HuH-7 (cell line): ENCODE results near the gene ARFGEF2.
A peak's percentile ranks its signal among the peaks of the same experiment; 100 is the strongest.

ENCODE experiments used
- DNase-seq: peaks from one replicate; pipeline ENCODE4 v3.0.0; 2011; ENCODE audit warnings: low spot score

Gene ARFGEF2

DNA sequence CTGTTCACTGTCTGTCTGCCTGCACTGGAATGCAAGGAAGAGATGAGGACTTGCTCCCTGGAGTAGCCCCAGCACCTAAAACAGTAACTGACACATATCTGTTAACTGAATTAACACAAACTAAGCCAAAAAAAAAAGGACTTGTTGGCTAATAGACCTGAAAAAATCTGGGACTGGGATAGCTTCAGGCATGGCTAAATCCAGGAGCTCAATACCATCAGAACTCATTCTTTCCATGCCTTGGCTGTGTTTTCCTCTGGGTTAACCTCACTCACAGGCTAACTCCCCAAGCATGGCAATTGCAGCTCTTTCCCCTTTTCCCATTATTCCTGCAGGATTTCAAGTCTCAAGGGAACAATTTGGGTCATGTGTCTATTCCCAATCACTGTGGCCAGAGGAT lies 21.6 kb upstream of the ARFGEF2 start:
- DNase-seq: no peak

DNA sequence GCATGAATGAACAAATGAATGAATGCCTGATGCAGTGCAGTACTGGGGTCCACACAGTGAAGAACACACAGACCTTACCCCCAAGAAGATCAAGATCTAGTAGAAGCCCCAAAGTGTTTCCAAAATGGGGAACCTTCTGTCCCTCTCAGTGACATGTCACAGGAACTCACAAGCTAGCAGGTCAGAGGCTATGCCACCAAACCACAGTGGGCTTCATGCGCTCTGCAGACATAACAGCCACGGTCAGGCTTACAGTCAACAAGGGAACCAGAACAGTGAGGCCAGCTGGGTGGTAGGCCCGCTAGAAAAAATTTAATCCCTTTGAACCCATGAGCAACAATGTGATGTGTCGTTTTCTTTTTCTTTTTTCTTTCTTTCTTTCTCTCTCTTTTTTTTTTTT lies 20.2 kb upstream of the ARFGEF2 start:
- no peak for DNase-seq

DNA sequence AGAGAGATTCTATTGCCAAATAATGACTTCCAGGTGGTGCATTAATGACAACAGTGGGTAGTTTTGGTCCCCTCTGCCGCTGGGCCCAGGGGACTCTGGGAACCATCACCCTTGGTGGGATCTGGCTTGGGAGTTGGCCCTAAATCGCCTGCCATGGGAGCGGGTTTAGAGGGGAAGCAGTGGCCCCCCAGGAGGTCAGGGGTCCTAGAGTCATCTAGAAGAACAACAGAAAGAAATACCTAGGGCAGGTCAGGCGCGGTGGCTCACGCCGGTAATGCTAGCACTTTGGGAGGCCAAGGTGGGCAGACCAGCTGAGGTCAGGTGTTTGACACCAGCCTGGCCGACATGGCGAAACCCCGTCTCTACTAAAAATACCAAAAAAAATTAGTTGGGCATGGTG lies 17.8 kb upstream of the ARFGEF2 start:
- DNase-seq: no peak

DNA sequence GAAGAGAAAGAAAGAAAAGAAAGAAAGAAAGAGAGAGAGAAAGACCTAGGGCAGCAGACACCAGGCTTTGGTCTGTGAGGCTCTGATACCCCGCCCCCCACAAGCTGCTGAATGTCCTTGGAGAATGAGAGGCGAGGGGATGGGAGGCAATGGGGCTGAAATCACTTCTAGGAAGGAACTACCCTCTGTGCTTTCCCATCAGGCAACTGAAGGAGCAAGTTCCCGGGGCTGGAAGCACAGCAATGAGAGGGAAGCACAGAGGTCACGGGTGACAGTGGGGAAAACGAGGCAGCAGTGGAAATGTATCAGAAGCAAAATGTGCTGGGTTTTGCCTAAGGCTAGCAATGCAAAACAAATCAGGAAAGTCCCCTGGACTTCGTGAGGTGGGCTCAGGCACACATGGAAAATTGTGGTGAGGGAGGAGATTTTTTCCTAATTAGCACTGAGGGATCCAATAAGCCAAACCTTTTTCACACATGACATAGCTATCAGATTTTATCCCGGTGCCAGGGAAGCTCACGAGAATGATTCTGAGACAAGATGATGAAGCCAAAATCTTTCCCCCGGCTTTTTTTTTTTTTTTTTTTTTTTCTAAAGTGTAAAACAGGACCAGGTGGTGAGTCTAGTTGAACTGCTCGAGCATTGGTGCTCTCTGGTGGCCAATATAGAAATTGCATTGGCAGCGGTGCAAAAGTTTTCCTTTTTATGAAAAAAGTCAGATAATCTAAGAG lies 16.8 kb upstream of the ARFGEF2 start:
- peak; percentile 51 for DNase-seq

DNA sequence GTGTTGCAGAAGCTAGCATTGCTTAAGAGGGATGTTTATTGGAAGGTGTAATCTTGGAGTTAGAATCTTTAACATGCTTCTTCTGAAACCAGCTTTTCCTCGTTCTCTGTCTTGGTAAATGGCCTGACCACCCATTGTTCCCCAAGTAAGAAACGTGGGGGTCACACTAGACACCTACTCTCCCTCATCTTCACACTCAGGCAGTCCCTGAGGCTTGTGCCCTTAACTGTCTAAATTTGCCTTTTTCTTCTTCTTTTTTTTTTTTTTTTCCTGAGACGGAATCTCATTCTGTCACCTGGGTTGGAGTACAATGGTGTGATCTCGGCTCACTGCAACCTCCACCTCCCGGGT lies 16.2 kb upstream of the ARFGEF2 start:
- no peak for DNase-seq

DNA sequence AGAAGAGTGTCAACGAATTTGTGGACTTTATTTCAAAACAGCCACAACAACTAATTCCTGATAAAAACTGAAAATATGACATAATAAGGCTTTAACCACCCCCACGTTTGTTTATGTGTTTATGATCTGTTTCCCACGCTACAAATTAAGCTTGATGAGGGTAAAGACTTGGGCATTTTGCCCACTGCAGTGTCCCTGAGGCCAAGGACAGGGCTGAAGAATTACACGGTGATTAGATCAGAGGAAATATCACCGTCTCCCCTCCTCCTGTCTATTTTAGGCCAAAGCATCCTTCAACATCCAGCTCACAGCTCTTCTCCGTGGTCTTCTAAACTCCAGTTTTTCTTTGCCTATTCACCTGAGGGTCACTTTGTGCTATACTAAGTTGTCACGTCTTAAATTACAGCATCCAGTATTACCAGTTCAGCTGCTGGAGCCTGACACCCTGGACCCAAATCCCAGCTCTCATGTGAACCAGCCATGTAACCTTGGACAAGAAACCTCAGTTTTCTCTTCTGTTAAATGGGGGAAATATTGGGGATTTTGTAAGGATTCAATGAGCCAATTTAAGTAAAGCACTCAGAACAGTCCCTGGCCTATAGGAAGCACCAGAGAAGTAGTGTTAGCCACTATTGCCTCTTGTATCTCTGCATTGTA lies 15.2 kb upstream of the ARFGEF2 start:
- no peak for DNase-seq

DNA sequence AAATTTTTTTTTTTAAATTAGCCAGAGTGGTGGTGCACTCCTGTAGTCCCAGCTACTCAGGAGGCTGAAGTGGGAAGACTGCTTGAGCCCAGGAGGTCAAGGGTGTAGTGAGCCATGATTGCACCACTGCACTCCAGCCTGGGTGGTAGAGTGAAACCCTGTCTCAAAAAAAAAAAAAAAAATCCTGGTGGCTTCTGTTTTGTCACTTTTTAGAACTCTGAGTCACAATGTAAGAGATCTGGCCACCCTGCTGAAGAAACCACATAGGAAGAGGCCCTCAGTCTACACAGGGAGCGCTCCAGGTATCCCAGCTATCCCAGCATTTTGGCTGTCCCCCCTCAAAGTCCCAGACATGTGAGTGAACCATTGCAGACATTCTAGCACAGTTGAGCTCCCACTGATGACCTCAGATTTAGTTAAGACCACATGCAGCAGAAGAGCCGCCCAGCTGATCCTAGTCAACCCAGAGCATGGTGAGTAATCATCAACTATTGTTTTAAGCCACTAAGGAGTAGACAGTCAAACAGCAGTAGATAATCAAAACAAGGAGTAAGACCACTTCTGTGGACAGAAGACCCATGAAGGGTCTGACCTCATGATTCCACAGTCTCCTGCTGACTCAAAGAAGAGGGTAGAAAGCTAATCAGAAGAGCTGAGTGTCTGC lies 12.7 kb upstream of the ARFGEF2 start:
- DNase-seq: no peak

DNA sequence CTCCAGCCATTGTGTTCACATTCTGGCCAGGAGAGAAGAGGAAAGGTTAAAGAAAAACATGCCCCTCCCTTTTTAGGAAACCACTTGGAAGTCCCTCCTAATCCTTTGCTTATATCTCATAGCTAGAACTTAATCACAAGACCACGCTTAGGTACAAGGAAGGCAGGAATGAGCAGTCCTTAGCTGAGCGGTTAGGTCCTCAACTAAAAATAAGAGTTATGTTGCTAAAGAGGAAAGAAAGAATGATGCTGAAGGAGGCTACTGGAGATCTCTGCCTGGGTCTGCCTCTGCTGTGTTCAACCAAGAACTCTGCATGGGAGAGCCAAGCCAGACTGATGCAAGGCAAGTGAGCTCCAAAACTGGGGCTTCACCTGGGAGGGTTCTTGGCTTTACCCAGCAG lies 11.6 kb upstream of the ARFGEF2 start:
- DNase-seq: no peak

DNA sequence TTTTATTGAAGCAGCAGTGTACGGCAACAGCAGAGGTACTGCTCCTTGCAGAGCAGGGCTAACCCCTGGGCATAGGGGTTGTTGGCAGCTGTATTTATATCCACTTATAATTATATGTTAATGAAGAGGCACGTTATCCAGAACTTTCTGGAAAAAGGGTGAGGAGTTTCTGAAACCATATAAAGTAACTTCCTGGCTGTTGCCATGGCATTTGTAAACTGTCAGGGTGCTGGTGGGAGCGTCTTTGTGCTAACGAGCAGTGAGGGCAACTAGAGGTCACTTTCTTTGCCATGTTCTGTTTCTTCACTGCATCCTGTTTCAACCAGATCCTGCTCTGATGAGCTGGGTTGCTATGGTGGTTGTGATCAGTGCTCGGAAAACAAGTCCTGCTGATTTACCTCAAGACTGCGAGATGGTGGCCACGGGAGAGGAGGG lies 11.1 kb upstream of the ARFGEF2 start:
- no peak for DNase-seq

DNA sequence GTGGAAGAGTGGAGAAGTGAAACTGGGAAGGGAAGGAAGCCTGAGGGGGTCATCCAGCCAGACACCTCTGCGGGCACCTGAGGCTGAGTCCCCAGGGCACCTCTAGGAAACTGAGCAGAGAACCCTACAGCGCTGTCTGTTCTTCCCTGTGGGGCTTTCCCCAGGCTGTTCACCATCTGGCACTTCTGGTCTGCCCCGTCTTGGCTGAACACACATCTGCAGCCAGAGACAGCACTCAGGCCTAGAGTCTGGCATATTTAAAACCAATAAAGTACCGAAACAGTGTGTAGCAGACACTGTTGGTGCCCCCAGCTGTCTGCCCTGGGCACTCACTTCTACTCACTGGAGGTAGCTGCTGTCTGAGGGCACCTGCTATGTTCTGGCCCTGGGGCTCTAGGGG lies 9.4 kb upstream of the ARFGEF2 start:
- no peak for DNase-seq

DNA sequence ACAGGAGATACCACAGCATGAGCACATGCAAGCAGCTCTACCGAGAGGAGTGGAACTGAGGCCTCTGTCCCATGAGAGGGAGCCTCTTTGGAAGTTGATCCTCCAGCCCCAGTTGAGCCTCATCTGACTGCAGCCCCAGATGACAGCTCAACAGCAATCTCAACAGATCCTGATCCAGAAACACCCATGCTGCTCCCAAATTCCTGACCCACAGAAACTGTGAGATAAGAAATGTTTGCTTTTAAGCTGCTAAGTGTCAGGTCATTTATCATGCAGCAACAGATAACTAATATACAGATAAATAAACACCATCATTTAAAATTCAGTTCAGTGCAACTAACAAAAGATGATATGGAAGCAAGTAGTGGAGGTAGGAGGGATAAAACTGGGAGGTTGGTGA lies 4.8 kb upstream of the ARFGEF2 start:
- no peak for DNase-seq

DNA sequence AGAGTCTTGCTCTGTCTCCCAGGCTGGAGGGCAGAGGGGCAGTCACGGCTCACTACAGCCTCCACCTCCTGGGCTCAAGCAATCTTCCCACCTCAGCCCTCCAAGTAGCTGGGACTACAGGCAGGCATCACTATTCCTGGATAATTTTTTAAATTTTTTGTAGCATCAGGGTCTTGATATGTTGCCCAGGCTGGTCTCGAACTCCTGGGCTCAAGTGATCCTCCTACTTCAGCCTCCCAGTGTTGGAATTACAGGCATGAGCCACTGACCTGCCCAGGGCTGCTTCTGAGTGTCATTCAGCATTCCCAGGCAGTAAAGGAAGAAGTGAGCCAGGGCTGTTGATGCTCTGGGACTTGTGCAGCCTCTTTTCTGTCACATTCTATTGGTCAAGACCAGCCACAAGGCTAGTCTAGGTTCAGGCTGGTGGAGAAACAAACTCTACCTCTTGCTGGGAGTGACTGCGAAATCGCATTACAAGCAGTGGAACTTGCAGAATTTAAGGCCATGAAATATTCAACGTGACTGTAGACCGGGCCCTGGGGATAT lies 2.1 kb upstream of the ARFGEF2 start:
- DNase-seq: no peak

DNA sequence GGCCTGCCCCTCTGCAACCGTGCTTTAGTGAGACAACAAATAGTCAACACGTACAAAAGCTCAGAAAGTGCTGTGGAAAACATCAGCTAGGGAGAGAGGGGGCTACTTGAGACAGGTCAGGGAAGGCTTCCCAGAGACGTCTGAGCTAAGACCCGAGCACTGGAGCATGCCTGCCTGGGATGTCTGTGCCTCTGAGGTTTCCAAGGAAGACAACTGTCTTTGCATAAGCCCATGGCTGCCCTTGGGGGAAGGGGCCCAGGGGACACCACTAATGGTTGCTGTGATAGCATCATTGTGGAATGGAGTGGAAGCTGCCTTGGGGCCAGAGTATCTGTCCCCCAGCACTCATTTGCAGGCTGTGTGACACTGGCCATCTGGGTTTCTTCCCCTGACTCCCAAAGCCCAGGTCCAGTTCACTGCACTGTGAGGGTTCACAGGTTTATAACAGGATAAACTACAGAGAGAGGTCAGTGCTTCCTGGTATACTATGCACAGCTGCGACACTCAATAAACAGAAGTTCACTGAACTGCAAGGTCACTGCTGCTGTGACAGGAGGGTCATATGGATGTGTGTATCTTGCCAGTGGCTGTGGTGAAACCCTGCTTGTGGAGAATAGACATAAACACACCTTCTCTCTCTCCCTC lies 1.5 kb upstream of the ARFGEF2 start:
- peak; percentile 83 for DNase-seq

DNA sequence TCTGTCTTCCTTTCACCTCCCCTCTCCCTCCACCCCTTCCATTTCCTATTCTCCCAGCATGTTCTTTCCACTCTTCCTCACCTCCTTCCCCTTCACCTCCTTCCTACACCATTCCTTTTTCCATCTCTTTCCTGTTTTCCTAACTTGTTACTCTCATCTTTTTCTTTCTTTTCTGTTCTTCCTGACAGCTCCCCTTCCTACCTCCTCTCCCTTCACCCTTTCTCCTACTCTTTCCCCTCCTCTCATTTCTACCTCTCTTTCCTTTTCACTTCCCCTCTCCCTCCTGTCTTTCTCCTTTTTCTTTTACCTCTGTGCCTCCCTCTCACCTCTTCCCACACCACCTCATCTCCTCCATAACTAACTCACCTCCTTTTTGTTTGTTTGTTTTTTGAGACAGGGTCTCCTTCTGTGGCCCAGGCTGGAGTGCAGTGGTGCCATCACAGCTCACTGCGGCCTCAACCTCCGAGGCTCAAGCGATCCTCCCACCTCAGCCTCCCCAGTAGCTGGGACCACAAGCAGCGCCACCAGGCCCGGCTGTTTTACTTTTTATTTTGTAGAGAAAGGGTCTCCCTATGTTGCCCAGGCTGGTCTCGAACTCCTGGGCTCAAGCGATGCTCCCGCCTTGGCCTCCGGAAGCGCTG lies 864 bp upstream of the ARFGEF2 start:
- DNase-seq: no peak

DNA sequence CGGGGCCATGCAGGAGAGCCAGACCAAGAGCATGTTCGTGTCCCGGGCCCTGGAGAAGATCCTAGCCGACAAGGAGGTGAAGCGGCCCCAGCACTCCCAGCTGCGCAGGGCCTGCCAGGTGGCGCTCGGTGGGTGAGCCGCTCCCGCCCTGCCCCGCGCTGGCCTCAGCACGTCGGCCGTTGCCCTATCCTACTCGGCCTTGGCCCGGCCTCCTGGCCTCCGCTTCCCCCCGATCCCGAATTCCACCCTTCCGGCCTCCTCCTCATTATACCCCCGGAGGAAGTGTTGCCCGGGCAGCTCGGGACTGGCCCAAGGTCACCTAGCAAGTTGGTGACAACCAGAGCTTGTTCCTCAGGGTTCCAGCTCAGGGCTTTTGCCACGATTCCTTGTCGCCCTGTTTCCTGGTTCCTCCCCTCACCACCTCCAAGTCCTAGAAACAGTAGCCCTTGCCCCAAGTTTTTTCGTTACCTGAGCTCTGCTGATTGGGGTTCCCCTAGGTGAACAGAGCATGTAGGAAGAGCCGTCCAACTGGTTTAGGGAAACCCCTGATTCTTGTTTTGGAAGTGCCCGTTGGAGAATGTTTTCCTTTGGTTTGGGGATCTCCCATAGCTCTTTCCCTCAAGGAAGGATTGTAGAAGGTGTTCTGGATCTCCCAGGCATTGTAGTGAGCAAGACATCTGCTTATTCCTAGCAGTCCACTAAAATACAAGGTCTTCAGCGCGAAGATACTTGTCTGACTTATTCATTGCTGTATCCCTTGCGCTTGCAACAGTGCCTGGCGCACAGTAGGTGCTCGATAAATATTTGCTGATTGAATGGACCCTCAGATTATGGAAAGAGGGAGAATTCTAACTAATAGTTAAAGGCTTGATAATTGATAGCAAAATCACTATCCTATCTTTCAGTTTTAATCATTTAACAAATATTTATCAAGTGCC lies 641 bp downstream of the ARFGEF2 start:
- peak; percentile 54 for DNase-seq

DNA sequence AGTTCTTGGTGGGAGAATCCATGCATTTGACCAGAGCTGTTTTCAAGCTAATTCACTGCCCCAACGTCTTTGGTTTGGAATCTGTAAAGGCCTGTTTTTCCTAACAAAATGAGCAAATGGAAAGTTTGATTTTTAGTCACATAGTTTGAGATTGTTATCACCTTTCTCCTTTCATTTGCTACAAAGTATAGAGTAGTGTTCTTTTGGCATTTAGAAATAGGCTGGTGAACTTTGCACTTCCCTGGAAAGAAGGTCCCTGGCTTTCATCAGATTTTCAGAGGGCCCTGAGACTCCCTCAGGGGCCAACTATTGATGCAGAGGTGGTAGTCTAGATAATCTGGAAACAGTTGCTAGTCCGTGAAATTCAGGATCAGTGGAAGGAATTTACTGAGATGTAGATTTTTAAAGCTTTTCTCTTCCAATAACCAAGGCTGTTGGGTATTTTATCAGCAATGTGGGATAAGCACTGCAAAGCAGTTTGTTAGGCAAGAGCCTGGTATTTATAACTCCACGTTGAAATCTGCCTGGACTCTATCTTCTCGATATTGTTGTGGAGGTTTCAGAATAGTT lies 1.7 kb downstream of the ARFGEF2 start:
- peak; percentile 59 for DNase-seq

DNA sequence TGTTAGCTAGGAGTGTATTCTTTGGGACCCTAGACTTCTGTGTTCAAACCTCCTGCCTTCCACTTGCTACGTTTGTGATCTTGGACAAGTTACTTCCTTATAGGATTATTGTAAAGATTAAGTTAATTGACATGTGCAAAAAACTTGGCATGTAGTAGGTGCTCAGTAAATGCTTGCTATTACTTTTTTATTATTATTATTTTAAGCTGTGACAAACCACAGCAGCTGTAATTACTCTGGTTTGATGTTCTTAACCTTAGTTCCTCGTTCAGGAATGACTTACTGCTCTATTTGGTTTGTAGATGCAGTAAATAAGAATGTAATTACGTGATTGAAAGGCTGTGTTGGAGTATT lies 3.2 kb downstream of the ARFGEF2 start:
- no peak for DNase-seq

DNA sequence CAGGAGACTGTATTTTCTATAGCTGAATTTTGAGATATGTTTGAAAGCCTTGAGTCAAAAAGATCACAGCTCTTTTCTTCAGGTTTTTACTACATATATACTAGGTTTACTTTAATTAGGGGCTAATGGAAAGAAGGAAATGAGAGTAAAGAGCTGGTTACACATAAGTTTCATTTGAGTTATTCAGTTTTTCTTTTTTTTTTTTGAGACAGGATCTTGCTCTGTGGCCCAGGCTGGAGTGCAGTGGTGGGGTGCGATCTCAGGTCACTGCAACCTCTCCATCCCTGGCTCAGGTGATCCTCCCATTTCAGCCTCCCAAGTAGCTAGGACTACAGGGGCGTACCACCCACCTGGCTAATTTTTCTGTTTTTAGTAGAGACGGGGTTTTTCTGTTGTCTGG lies 4.8 kb downstream of the ARFGEF2 start:
- DNase-seq: no peak

DNA sequence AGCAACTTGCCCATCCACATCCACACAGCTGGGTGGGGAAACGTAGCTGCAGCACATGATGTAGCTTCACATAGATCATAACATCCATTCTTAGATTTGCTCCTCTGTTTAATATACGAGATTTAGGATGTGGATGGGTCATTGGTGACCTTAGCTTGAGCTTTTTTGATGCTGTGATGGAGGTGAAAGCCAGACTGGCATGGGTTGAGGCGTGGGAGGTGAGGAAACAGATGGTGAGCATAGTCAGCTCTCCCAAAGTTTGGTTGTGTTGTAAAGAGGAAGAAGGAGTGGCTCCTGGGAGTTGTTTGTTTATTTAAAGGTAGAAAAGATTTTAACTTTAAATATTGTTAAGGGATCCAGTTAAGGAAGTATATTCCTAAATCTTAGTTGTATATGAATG lies 5.3 kb downstream of the ARFGEF2 start:
- DNase-seq: no peak

DNA sequence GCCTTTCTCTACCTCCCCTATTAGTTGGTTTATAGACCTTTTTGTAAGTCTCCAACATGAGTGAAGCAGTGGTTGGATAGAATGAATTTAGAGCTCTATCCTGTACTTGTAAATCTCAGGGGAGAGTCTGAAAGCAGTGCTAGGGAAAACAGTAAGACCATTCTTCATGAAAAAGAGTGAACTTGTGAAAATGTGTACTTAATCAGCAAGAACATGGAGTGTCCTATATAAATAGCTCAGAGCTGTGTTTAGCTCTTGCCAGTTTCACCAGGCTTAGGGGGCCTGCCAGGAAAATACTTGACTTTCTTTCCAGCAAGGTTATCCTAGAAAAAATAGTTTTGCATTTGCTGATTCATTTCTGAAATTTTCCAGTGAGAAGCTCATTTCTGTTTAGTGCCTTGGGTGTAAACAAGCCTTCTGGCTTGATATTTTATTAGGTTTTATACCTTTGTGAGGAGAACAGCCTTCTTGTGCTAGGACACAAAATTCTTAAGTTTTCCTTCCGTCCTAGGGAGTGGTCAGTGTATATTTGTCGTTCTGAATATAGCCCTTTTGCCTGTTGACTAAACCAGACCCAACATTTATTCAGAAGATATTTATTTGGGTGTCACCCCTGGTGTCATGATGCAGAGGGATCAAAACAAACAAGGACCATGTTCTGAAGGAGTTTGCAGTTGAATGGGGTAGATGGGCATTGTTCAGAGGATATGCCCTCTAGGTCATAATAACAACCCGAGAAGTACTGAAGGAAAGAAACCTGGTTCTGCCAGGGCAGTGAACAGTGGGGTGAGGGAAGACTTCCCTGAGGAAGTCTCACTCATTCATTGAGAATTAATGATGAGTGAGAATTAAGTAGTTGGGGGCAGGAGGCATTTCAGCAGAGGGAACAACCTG lies 7.6 kb downstream of the ARFGEF2 start:
- DNase-seq: no peak
